Stimulated activated CD8-positive, alpha-beta memory T cell treated with anti-CD3 and anti-CD28 coated beads, Interleukin-4, amount 100 ng/mL, for 4 hours (primary cell): ENCODE data around the gene DISC1.
"Not testable (repeated sequence)": the region's sequence is repeated elsewhere in the genome, so short reads cannot be mapped to it uniquely, and the experiment has no call there.

ENCODE experiments used
- DNase-seq, 2 donors: peaks; one replicate each; pipeline ENCODE4 v3.0.0-alpha.2; 2020; ENCODE audit warnings: low read depth in 2 of 2, low spot score in 1 of 2

Gene DISC1

GRCh38 chr1:231763456-231763855 lies 136.9 kb downstream of the DISC1 start:
- no peak for DNase-seq

- not testable (repeated sequence) for DNase-seq
These were observed 139.2 kb downstream of the DISC1 start for GRCh38 chr1:231765825-231766224.

DNA sequence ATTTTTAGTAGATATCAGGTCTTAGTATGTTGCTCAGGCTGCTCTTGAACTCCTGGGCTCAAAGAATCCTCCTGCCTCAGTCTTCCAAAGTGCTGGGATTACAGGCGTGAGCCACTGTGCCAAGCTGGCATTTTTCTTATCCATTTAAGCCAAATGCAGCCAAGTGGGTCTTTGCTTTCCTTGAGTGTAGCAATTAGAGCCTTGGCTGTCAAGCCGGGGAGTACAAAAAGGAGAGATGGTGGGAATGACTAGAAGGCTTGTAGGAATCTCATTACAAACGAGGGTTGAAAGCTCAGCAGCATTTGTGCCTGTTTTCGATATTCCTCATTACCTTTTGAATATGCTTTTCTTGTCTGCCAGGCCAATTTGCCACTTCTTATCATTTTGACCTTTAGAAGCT lies 140.9 kb downstream of the DISC1 start:
- DNase-seq: no peak

GRCh38 chr1:231768416-231768815 lies 141.8 kb downstream of the DISC1 start:
- DNase-seq: no peak

DNA sequence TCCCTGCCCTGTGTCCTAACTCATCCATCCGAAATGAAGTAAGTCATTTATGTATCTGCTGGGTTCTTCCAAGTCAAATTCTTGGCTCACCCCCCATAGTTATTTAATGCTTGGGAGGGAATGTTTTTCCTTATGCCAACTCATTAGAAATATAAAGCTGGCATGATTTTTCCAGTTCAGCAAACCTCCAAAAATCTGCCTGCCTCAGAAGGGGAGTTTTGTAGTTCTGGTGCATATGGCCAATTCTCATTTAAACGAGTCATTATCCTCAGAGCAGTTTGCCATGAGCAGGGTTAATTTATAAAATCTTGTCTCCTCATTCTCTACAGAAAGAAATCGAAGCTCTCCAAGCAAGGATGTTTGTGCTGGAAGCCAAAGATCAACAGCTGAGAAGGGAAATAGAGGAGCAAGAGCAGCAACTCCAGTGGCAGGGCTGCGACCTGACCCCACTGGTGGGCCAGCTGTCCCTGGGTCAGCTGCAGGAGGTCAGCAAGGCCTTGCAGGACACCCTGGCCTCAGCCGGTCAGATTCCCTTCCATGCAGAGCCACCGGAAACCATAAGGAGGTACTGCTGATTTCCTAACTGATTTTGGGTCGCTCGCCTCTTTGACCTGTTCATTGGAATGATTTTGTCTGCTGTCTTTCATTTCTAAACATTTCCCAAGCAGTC lies 144.1 kb downstream of the DISC1 start:
- no peak for DNase-seq

DNA sequence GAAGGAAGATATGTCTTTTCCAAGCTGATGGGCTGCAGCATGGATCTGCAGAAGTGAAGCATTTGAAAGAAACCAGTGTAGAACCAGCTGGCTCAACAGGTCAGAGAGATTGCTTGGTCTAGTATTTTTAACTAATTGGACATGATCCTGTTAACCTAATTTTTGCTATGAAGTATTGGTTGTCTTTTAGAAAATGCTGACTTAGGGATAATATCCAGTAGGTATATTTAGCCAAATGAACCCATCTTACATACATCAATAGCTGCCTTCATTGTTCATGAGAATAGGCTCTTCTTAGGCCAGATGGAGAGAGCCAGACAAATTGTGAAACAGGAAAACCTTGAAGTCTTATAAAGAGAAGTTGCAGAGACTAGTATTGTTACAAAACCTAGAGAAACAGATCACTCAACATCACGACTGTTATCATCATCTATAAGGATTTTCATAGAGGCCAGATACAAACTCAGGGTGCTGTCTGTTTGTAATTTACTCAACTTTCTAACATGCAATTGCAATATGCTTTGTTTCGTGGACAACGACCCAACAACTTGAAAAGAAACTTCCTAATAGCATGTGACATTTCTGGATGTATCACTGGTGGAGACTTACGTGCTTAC lies 148.2 kb downstream of the DISC1 start:
- DNase-seq: no peak

DNA sequence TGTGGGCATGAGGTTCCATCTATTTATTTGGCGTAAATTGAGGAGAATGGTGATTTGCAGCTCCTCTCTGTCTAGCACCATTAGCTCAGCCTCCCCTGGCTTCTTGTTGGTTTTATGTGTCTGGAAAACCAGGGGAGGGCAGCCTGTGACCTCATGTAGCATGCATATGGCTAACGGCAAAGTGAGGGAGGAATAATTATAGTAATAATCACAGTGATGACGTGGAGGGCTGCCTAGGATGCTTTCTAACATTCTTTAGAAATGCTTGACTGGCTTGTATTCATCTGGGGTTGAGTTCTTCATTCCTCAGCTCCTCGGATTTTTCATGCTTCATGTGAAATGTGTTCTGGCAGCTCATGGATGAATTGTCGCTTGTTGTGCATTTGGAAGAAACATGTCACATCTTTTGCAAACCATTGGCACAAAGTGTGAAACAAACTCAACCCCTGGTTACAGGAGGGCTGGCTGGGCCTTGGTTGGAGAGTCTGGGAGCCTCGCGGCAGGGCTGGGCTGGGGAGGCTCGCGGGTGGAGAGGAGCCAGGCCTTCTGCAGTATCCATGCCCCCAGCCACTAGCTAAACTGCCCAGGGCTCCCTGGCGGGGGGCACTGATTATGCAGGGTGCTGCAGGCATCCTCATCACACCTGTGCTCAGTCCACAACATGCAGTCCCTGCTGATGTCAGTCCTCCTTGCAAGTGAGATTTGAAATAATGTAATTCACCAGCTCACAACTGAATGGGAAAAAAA lies 149.6 kb downstream of the DISC1 start:
- DNase-seq: no peak

GRCh38 chr1:231776757-231777062 lies 150.1 kb downstream of the DISC1 start:
- DNase-seq: no peak

DNA sequence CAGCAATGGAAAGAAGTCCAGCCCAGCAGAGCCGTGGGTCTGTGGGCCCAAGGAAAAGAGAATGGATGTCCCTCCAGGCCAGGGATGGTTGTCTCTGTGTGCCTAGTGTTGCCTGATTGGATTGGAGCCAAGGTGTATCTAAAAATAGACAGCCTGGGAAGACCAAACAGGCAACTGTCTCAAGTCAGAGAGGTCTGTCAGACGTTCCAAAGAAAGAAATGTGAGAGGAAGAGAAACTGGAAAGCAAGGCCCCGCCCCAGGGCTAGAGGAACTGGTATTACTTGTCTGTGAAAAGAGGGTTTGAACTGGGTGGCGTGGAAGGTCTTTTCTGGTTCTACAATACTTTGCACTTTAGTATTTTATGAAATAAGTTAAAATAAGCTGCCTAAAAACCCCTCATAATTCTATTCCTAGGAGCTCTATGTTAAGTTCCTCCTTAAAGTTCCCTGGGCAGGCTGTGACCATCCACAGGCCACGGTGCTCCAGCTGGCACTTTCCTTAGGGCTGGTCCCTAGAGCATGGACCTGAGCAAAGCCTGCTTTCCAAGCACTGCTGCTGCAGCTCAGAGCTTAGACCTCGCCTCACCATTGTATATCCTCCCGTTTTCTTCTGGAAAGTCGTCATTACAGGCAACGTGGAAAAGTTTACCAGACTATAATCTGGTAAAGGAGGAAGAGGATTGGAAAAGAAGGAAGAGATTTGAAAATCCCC lies 151.6 kb downstream of the DISC1 start:
- DNase-seq: no peak

DNA sequence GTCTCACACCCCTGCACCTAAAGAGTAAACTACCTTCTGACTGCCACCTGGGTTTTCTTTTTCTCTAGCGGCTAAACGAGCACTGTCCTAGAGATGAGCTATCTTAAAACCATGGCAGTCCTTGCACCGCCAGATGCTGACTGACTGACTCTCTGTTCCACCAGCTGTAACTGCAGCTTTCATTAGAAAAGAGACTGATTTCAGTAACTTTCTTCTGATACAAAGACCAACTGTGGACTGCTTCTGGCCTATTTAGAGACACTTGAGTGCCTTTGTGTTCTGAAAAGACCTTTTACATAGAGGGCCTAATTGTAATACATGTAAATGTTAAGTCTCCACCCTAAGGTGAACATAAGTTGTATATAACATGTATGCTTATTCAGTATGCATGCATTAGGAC lies 152.5 kb downstream of the DISC1 start:
- DNase-seq: no peak

GRCh38 chr1:231781892-231782291 lies 155.3 kb downstream of the DISC1 start:
- DNase-seq: no peak

- not testable (repeated sequence) for DNase-seq
These were observed 158.5 kb downstream of the DISC1 start for GRCh38 chr1:231785073-231785472.

DNA sequence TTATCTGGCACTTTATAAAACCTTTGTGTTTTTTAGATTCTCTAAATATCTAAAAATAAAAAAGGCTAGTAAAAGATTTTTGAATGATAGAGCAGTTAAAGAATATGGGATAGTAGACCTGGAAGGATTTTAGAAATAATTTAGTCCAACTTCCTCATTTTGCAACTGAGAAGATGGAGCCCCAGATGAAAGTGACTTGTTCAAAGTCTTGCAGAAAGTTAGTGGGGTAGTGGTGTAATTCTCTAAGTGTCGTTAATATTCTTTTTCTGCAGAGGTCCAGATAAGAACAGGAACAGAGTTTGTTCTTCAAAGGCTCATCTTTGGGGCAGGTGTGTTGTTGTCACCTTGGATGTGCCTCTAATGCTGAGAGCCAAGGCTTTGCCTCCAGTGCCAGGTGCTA lies 159.5 kb downstream of the DISC1 start:
- DNase-seq: no peak

DNA sequence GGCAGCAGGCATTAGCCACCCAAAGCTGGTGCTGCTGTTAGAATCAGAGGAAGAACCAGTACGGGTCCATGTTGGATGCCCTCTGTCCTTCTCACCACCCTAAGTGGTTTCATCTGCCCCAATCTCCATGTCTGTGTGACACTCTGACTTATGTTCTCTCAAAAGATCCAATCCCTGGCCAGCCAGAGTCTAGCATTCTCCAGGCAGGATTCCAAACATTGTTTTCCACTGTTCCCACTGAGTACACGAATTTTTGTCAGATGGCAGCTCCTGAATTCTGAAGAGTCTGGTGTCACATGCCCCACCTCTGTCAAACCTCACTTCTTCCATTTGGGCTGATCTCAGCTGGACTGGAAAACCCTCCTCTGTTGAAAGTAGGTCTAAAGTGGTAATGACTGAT lies 166.0 kb downstream of the DISC1 start:
- DNase-seq: no peak

GRCh38 chr1:231793893-231794292 lies 167.3 kb downstream of the DISC1 start:
- no peak for DNase-seq

- no peak for DNase-seq
These were observed 169.6 kb downstream of the DISC1 start for GRCh38 chr1:231796141-231796540.

- no peak for DNase-seq
These were observed 172.9 kb downstream of the DISC1 start for GRCh38 chr1:231799363-231799986.

- no peak for DNase-seq
These were observed 173.5 kb downstream of the DISC1 start for GRCh38 chr1:231800108-231800507.

DNA sequence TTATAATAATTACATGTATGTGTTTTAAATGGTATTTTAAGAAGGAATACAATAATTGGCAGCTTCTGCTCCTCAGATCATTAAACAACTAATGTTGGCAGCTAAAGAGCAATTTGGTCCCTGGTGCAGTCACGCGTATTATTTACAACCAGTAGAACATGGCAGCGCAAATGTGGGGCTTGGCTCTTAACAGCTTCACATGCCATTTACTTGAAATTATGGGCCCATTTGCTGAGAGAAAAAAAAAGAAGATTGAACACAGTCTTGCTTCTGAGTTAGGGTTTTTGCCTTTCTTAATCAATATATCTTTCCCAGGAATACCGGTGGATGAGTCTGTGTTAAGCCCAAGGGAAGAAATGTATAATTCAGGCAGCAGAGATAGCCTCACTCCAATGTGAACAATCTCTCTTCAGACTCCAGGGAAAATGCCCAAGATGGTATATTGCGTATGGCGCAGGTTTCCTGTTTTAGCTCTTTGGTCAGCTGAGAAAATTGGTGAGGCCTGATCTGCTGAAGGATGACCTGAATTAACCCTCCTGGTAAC lies 174.5 kb downstream of the DISC1 start:
- DNase-seq: no peak

- no peak for DNase-seq
These were observed 176.8 kb downstream of the DISC1 start for GRCh38 chr1:231803353-231803752.
